ENCODE results near the gene UBE2U.

GRCh38 chr1:64234714-64235113 is 31.3 kb downstream of the UBE2U start:
- TF ChIP-seq REST (IDR thresholded peaks at IDR 0.05; ENCODE audit: insufficient read depth in 1 of 2, low read depth in 2 of 2, low read length in 2 of 2) (no peak), FOXP2 (optimal IDR thresholded peaks at IDR 0.05; ENCODE audit: borderline replicate concordance, extremely low read depth, extremely low read length, insufficient read depth) (no peak), TAF1 (IDR thresholded peaks at IDR 0.05; ENCODE audit: borderline replicate concordance, insufficient read depth, low read length) (no peak), POLR2AphosphoS5 (IDR thresholded peaks at IDR 0.05; ENCODE audit: low read depth, low read length) (no peak), SIN3A (IDR thresholded peaks at IDR 0.05; ENCODE audit: borderline replicate concordance, insufficient read depth, low read length) (no peak)

Data from PFSK-1 (cell line).